LNCAP (cell line): ENCODE results near the gene SLIT3.
A peak's percentile ranks its signal among the peaks of the same experiment; 100 is the strongest.

Experiments used
- CTCF ChIP-seq: fragments of 450-650 bp; IDR thresholded peaks from 2 replicates; pipeline ENCODE4 v1.5.1; 2017; ENCODE audit warnings: mild to moderate bottlenecking

The SLIT3 gene

DNA sequence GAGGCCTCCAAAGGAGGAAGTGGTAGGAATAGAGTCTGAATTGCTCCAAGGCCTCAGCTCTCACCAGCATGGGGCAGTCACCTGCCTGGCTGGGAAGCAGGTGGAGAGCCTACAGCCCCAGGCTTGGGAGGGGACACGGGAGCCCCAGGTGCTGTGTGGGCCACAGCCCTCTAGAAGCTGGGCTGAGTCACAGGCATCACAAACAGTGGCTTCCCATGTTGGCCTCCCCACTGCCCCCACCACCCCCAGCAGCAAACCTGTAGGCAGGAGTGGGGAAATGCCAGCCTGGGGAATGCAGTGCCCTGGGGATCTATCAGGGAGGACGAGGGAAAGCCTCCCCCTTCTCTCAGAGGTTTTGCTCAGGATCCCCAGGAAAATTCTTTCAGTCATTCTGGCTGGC, 309.6 kb downstream of the SLIT3 start:
- no peak for TF ChIP-seq CTCF

DNA sequence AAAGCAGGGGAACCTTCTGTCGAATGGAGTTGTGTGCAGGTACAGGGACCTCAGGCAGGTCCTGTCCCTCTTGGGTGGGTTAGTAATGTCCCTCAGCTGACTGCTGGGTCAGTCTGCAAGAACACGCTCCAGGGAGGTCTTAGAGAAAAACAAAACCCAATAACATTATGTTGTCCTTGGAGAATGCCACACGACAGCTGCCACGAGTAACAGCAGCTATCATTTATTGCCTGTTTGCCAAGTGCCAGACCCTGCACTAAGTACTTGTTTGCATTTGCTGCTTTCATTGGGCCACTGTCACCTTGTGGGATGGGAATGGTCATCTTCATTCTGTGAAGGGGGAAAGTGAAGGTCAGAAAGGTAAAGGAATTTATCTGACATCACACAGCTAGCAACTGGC, 310.3 kb downstream of the SLIT3 start:
- TF ChIP-seq CTCF = no peak

DNA sequence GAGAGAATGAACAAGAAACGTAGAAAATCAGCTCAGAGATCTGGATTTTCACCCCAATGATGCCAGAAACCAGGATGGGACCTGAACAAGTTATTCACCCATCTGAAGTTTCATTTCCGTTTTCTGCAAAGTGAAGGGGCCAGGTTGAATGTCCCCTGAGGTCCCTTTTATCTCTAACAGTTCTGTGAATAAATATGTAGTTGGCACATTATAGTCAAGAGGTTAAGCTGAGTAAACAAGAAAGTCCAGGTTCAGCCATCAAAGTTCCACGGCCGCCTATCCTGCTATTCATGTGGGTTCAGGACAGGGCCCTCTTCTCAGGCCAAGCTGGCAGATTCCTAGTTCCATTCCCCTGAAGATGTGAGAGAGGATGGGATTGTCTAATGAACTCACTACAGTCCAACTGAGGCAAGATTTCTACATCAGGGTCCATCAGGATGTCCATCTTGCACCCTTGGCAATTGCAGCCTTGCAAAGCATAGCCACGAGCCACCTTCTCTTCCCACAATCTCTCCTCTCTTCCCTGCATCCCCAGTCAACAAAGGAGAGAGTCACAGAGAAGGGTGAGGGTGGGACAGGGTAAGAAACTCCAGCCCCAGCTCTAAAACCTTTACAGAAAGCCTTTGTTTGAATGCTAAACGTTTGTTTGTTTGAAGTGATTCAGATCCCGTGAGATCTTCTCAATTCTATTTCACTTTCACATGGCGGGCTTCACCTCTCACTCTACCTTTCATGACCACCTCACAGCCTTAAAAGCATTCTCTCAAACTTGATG, 311.0 kb downstream of the SLIT3 start:
- no peak for TF ChIP-seq CTCF

DNA sequence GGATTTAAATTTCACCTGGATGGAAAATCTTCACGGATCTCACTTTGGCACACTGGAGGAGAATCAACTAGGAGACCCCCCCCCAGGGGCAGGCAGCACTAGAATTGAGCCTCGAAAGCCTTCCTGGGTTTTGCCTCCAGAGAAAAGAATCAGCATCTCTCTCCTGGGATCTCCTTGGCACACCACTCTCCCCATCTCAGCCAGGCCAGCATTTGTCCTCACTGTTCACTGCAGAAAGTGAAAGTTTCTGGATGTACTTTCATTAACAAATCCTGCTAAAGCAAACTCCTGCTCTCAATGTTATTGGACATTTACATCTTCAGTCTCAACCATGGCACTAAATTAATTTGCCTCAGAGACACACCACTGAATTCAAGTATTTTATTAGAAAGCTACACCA, 312.2 kb downstream of the SLIT3 start:
- no peak for TF ChIP-seq CTCF

GRCh38 chr5:168987543-168988300, 313.2 kb downstream of the SLIT3 start:
- TF ChIP-seq CTCF = peak; percentile 91

DNA sequence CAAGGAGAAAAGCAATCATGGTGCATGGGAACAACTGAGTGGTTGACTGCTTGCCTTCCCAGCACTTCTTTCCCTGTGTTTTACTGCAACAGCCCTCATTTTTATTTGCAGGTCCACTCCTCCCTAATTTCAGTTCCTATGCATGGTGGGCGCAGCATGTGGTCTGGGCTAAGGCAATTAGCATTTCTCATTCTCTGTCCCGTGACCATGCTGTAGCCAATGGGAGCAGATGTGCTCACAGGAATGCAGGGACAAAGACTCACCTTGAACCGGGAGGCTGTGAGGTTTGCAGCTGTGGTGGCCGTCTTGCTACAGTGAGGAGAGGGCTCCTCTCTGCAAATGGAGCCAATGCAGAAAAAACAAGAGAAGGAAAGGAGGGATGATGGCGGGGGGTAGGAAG, 315.5 kb downstream of the SLIT3 start:
- no peak for TF ChIP-seq CTCF

DNA sequence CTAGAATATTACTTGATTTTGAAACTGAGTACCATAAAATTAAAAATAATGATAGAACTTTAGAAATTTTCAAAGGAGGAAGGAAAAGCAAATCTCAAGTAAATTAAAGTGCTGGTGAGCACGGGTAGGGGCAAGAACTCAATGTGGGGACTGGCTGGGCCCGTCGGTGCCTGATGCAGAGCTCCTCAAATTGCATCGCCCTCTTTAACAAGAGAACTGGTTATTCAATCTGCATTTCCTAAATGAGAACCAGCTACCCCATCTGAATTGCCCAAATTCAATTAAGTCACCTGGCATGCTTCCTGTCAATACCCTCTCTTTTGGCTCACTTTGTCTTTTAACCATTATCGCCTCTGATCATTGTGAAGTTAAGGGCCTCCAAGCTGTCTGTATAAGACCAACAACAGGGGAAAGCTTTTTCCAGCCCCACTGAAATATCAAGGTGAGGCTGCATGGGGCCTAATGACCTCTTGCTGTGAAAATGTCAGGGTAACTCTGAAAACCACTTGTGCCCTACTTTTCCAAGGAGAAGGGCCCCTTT, 316.7 kb downstream of the SLIT3 start:
- TF ChIP-seq CTCF = no peak
